ELF-1 (cell line): ENCODE measurements around the gene COL4A1.
A peak's percentile ranks its signal among the peaks of the same experiment; 100 is the strongest.

ENCODE experiments used
- DNase-seq: peaks from one replicate; pipeline ENCODE4 v3.0.0-alpha.2; 2016; ENCODE audit warnings: low read depth, low spot score

Gene COL4A1

DNA sequence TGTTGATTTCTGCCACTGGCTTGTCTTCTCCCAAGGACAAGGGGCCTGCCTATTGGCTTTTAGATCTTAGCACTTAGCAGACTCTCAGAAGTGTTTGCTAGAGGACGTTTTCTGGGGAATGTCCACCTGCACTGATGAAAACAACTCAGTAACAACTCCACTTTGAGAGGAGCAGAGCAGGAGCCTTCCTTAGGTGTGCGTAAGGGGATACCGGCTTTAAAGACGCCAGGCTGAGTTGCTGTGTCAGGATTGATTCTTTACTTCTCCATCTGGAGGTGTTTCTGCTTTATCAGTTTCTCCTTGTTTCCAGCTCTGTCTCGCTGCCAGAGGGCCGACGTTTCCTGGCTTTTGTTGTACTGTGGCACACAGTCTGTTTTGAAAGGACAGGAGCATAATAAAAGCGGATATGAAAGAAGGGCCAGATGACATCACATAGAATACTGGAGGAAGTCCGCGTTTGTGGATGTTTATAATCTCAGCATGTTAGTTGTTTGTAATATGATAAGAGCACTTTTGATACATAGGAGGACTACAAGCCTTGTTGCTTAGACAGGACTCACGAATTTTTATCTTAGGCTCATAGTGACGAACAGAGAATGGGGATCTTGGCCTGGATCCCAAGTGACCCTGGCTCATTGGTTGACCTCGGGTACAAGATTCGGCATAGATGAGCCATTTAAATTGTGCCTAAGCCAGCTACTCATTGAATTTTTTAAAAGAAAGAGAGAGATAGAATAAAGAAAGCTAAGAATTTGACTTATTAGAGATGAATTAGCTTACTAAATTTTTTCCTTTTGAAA is 34.7 kb upstream of the COL4A1 start:
- DNase-seq: no peak

DNA sequence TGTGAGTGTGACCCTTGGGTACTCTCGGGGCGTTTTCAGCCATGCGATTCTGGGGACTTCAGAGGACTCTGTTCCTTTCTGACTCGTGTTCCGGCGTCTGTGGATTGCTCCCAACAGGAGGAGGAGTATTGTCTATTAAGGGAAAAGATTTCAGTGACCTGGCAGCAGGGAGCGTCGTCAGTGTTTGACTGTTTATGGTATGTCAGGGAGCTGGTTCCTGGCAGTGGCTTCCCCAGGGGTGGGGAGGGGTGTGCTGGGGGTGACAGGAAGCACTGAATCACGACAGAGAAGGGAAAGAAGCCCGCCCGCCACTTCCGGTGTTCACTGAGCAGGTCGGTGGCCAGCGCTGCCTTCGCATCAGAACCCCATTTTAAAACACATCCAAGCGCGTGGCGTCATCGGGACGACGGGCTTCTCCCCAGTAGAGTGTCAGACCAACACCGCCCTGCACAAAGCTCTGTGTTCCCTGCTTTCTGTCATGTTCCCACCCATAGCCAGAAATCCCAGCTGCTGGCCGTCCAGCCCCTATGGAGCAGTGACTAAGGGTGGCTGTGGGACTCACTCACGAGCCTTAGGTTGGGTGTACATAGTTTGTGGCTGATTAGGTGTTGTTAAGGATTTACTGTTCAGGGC is 34.0 kb upstream of the COL4A1 start:
- DNase-seq: peak; percentile 61

DNA sequence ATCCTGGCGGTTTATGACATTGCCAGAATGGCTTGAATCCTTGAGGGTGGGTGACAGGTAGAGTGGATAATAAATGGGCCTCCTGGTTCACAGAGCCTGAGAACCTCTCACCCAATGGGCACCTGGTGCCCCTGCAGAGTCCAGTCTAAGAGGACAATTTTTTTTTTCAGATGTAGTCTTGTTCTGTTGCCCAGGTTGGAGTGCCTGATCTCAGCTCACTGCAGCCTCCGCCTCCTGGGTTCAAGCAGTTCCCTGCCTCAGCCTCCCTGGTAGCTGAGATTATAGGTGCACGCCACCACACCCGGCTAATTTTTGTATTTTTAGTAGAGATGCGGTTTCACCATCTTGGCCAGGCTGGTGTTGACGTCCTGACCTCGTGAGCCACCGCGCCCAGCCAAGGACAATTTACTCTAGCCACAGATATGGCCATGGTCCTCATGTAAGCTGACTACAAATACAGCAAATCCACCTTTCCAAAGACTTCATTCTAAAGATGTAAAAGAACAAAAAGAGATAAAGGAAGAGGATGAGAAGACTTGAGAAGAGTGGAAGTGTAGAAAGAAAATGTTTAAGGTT is 33.1 kb upstream of the COL4A1 start:
- DNase-seq: no peak

DNA sequence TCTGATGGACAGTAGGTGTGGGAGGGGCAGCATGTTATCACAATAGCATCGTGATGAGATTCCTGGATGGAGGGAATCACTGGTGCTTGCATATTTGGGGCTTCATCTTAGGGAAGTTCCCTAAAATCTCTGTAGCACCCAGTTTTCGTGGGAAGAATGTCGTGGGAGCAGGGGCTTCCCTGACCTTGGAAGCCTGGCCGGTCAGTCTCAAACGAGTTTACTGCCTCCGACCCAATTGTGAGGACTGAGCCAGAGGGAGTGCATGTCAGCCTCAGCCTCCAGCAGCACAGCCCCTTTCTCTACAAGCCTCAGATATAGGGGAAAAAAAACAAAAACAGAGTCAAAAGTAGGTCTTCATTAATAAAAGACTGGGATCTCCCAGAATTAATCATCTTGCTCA is 32.3 kb upstream of the COL4A1 start:
- no peak for DNase-seq

DNA sequence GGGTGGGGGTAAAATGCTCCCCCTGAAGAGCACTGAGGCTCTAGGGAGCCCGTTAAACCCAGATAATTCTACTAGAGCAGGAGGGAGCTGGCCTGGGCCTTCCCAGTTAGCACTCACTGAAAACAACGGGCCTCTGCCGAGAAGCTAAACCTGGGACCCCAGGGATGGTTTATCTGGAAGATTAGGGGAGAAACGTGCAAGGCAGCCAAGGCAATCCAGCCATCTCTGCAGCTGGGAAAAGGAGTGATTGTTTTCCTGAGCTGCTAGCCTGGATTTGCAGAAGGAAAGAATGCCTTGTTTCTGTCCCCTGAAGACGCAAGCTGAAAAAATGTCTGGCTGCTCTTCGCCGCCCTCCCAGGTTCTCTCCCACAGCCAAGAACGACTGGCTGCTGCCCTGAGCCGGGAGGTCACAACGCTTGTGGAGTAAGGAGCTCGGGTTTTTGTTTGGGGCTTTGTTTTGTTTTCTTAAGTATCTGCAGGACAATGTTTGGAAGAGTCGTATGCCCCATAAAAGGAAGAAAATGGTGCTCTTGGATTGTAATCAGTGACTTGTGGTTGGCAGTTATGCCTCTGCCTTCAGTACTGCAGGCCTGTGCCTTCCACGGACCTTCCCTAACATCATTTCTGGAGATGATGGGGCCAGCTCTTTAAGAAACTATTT is 31.6 kb upstream of the COL4A1 start:
- peak; percentile 64 for DNase-seq

DNA sequence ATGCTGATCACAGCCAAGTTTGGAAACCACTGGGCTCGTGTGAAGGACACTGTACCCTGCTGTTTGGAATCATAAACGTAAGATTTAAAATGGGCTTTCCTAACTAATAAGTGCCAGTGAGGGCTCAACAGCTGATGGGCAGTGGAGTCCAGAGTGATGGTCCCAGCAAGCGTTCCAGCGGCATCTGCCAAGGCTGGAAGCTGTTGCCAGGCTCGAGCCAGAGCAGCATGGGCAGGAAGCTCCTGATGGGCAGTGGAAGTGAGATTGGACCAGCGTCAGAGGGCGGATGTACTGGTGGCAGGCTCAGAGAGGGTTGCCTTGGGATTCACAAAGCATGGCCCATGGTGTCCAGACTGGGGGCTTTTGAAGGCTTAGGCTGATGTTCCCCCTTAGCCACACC is 30.3 kb upstream of the COL4A1 start:
- no peak for DNase-seq

DNA sequence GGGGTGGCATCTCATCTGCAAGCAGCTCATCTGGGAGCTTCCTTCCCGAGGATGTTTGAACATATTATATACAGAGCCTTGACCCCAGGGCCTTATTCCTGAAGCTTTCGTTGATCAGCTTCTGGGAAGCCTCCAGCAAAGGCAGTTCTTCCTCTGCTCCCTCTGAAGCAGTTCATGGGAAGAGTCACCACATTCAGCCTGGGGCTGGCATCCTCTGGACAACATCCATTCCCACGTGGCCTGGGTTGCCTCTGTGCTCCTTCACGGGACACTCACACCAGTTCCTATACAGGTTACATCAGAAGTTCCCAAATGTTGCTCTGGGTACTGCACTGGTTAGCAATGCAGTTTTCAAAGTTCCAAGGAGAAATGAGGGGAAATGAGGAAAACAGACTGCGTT is 29.7 kb upstream of the COL4A1 start:
- DNase-seq: no peak

DNA sequence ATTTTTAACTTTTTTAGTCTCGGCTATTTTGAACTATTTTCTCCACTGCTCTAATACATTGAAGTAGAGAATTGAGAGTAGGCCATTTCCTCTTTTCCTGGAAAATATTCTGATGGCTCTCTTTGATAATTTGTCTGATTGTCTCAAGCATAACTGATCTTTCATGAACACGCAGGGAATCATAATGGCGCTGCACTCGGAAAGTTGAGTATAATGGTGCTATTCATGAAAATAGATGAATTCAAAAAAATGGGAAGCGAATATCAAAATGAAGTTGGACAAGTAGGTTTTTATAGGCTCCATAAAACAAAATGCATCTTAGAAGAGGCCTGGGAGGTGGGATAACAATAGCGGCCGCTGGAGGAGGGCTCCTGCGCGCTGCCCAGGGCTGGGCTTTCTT is 29.2 kb upstream of the COL4A1 start:
- no peak for DNase-seq

DNA sequence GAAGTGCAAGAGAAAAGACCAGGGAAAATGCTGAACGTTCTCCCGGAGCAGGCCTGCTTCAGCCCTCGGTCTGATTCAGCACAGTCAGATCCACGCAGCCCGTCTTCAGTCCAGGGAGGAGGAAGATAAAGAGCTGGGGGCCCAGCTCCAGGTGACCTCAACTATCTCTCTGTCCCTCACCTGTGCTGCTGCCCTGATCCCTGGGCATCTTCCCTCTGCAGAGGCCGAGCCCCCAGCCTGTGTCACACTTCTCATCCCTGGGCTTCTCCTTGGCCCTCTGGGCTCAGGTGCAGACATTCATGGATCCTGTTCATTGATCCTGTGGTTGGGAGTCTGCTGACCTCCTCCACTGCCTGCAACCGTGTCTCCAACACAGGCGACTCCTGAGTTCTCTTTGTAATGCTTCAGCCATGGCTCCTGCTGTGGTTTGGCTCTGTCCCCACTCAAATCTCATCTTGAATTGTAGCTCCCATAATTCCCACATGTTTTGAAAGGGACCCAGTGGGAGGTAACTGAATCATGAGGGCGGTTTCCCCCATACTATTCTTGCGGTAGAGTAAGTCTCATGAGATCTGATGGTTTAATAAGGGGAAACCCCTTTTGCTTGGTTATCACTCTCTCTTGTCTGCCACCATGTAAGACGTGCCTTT is 28.0 kb upstream of the COL4A1 start:
- no peak for DNase-seq

DNA sequence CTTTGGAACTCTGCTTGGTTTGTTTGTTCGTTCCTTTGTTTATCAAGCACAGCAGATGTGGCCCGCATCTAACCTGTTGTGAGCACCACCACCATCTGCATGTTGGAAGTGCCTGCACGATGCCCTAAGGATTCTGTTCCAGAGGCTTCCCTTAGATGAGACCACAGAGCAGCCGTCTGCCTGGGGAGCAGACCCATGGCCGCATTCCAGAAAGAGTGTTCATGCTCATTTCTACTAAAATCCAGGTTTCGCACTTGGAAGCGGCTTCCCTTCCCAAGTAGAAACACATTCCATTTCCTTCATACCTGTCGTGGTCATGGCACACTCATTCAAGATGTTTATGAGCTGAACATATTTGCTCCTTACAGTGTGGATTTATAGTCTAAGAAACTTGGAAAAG is 27.3 kb upstream of the COL4A1 start:
- DNase-seq: no peak

DNA sequence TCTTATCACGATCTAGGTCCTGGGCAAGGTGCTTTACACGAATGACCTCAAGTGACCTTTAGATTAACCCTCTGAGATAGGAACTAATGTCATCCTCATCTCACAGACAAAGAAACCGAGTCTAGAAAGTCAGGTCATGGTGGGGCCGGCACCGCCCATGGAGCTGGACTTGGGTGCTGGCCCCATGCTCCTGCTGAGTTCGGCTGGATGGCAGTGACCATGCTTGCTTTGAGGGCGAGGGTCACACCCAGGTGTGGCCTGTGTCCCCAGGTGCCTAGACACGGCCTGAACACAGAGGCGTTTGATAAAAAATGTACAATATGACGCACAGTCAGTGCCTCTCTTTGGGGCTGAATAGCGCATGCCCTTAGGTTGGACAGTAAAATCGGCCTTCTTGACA is 26.9 kb upstream of the COL4A1 start:
- DNase-seq: no peak

DNA sequence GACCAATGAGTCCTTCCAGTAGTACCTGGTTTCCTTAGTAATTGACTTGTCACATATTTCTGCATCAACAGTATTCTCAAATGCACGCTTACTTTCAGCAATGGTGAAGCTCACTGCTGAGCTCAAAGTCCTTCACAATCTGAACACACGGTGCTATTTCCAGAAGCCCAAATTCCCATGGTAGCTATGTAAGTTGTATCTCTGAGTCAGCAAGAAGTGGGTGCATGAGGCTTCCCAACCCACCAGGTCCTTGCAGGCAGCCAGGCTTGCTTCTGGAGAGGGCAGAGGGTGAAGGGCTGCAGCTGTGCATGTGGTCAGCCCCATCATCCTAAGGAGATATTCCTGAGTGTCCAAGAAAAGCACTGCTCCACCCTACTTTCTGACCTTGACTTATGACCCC is 25.8 kb upstream of the COL4A1 start:
- DNase-seq: no peak

DNA sequence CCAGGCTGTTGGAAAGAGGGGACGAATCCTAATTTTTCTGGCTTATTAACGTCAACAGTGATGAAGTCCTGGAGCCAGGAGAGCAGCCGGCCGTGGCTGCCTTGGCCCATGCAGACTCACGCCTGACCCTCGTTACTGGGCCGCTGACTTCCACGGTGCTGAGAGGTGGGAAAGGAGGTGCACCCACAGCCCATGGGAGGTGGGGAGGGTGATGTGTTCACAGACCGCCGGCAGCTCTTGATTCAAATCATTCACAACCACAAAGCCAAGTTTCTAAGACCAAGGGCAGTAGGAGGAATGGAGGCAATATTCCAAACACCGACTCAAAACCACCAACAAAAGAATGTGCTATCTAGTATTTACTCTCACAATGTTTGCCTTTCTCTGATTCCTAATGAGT is 24.4 kb upstream of the COL4A1 start:
- DNase-seq: no peak

DNA sequence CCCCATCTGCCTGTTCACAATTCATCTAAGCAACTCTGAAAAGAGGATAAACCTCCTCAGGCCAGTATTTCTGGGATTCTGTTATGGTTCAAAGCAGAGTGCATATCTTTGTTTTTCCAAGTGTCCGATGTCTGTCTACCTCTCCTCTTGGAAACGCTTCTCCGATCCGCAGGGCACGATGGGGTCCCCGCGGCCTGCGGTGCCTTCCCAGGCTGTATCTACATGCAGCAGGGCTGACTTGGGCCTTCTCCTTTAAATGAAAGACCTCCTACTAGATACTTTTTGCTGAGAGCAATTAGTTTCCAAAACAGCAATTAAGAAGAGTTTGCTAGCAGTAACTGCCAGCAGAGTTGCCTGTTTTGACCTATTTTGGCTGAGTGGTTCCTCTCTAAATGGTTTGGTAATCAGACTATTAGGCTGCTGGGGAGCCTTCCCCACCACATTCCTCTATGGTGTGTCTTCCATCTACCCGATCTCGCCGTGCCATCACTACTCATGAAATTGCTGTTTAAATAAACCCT is 23.6 kb upstream of the COL4A1 start:
- DNase-seq: no peak

DNA sequence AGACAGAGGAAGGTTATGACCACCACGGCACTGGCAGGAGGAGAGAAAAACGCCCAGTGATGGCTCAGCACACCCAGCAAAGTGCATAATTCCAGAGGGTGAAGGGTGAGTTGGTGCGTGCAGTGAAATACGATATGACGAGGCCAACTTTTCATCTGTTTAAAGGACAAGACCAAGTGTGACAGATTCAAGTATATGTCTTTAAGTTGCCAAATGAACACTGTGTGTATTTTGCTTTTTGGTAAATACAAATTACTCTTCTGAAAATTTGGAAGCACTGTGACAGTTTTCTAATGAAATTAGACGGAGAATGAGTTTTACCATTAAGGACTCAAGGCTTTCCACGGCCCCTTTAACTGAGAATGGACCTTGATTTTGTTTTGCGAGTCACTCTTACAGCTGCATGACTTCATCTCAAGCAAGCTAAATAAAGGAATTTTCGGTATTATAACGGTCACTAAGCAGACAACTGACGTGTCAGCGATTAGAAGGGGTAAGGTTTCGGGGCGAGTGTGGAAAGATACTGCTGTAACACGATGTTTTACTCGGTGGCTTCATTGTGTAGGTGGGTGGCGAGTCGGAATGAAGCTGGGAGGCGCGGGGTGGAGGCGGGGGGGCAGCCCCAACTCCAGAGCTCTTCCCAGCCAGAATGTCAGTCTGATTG is 23.0 kb upstream of the COL4A1 start:
- no peak for DNase-seq

DNA sequence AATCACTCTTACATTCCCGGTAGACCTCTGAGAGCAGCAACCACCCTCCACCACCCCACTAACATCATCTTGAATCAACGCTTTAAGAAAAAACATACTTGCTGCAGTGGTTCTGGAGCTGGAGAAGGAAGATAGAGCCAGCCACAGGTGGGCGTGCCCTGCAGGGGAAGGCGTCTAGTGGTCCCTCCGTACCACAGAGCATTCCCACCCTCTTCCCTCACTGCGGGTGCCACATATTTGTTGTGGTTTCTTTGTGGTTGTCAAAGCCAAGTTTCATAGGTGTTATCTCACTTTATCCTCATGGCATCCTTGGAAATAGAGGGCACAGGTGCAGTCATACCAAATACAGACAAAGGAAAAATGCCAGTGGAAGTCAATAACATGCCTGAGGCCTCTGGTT is 22.3 kb upstream of the COL4A1 start:
- DNase-seq: no peak

DNA sequence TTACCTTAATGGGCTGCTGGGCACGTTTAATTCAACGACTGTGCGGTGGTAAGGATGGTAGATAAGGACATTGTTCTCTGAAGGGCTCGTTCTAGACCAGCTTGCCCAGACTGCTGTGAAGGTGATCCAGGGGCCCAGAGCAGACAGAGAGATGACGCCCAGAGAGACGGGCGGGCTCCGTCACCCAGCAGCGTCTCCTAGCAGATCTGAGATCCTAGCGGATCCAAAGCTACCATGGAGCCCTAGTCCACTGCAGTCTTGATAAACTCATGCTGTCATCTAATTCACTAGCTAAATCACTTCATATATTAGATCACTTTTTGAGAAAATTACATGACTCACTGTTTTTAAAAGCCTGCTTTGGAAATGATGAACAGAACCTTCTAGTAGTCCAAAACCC is 21.6 kb upstream of the COL4A1 start:
- no peak for DNase-seq

DNA sequence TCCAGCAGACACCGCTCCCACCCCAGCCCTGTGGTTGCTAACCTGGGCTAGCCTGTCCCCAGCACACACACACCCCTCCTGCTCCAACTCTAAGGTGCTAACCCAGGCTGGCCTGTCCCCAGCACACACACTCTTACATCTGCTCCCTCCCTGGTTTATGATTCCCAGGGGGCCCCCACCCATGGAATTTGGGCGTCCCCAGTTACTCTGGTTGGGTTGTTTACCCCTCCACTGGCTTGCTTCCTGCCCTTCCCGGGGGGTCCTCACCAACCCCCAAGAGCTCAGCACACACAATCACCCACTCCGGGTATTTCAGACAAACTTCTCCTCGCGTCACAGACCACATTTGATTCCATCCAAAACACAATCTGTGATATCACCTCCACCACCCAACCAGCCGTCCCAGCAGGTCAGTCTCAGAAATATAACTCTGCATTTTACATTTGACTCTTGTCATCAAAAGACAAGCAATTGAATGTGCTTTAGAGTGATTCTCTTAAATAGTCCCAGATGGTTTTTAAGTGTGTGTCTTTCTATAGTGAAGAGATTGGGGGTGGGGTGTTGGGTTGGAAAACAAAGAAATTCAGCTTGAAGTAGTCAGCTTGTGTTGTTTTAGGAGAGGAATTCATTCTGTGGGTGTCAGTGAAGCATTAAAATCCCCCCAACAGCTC is 20.2 kb upstream of the COL4A1 start:
- DNase-seq: no peak

DNA sequence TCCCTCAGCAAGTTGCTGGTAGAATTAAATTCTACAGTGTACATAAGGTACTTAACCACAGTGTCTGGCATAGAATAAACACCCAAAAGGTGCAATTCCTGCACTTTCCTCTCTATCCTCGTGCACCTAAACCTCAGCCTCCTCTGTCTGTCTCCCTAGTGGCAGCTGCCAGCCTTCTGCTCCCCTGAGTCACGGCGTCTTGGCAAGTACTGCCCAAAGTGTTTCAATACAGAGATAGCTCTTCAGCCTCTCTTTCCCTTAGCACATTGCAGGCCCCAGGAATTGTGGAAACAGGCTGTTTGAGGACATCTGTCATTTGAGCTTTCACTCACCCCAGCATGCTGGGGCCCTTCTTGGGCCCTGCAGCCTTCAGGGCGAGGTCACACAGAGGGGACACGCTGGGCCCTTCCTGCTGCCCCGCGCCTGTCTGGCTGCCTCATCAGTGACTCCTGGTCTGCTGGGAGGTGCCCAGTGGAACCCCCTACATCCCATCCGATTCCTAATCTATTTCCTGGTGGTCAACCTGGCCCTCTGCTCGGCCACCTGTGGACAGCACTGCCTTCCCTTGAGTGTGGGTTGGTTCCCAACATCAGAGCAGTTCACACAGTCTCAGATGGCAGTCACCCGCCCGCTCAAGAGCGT is 19.4 kb upstream of the COL4A1 start:
- no peak for DNase-seq

DNA sequence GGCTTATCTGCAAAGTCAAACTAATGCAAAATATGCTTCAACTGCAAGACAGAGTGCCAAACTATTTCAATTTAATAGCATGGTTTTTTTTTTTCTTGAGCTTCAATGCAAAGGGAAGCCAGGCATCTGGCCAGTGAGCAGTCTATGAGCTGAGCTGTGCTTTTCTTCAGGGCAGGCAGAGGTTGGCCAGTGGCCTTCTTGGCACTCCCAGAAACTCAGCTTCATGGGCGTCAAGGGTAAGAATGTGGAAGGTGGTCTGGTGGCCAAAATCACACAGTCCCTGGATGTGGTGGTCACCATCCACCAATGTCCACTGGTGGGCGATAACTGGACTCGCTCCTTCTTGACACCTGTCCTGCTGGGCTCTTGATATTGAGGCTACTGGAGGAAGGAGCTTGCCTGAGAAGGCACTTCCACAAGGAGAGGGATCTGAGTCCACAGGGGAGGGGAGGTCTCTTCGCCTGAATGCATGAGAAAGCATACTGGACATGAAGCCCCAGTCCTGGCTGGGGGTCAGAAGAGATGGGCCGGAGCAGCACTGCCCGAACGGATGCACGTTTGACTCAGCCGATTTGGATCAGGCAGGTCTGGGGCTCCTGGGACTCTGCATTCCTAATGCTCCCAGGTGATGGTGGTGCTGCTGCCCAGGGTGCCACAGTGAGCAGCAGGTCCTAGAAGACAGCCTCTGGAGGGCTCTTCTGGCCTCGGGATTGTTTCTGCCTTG is 17.2 kb upstream of the COL4A1 start:
- DNase-seq: no peak
